Measurements from ENCODE around the gene ARL8A.

- no peak for TF ChIP-seq CTCF (IDR thresholded peaks at IDR 0.05)
- TF ChIP-seq EP300 (IDR thresholded peaks at IDR 0.05) = no peak
- no peak for TF ChIP-seq POLR2A (IDR thresholded peaks at IDR 0.05)
Observed at GRCh38 chr1:202179828-202180750, 35.6 kb upstream of the ARL8A start.
